DMS79 treated with DMSO at 0.1 percent for 48 hours (cell line): ENCODE results near the gene MDN1.
"Not testable (repeated sequence)": the region's sequence is repeated elsewhere in the genome, so short reads cannot be mapped to it uniquely, and the experiment has no call there.

Experiments
- DNase-seq: peaks from one replicate; lab custom pipeline; 2025; lab: John Stamatoyannopoulos, UW

MDN1 gene

GRCh38 chr6:89819336-89820130 is at the start of gene MDN1:
TSS of gene MDN1 (minus strand) at chr6:89819794. CDS start at chr6:89819607, 187 bp downstream.
- peak; percentile 93 for DNase-seq

- no peak for DNase-seq
Measured at GRCh38 chr6:89866024-89866678, 46.6 kb upstream of the MDN1 start.

- DNase-seq: no peak
Measured at GRCh38 chr6:89862698-89863097, 43.1 kb upstream of the MDN1 start.

DNA sequence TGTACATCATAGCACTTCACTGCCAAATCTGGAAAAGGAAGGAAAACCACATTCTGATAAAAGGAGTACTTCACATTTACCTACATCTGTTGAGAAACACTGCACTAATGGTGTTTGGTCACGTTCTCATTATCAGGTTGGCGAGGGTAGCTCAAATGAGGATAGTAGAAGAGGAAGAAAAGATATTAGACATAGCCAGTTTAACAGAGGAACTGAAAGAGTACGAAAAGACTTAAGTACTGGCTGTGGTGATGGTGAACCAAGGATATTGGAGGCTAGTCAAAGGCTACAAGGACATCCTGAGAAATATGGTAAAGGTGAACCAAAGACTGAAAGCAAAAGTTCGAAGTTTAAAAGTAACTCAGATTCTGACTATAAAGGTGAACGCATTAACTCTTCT is 42.7 kb upstream of the MDN1 start:
- no peak for DNase-seq

DNA sequence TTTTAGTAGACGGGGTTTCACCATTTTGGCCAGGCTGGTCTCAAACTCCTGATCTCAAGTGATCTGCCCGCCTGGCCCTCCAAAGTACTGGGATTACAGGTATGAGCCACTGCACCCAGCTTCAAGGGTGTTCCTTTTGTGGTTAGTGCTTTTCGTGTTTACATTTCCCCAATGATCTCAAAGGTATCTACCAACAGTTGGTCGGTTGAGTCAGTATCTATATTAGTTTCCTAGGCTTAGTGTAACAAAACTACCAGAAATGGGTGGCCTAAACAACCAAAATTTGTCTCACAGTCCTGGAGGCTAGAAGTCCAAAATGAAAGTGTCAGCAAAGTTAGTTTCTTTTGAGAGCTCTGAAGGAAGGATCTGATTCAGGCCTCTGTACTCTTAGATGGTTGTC is 40.1 kb upstream of the MDN1 start:
- DNase-seq: no peak

DNA sequence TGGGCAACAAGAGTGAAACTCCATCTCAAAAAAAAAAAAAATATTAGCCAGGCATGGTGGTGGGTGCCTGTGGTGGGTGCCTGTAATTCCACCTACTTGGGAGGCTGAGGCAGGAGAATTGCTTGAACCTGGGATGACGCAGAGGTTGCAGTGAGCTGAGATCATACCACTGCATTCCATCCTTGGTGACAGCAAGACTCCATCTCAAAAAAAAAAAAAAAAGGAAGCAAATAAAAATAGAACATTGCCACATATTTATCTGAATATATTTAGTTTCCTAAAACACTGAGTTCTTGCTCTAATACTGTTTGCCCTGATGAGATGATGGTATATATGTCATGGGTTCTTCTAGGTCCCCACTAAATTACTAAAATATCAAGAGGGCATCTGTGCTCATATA is 38.4 kb upstream of the MDN1 start:
- DNase-seq: no peak

DNA sequence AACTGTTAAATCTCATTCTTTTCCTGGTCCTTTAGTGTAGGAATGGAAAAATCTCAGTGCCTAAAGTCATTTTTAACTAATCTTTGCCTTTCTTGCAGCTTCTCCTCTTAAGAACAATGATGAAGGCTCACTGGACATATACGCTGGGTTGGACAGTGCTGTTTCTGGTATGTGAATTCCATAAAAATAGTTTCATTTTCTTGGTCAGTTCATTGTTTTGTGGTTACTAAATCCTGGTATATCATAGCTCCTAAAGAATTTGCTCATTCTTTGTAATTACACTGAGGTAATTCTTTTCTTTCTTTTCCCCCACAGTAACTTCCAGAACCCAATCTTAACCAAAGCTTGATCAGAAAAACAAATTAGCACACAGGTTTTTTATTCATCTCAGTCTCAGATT is 33.5 kb upstream of the MDN1 start:
- DNase-seq: no peak

- DNase-seq: not testable (repeated sequence)
Measured at GRCh38 chr6:89847513-89847912, 27.9 kb upstream of the MDN1 start.

GRCh38 chr6:89843070-89843469 is 23.5 kb upstream of the MDN1 start:
- DNase-seq: peak; percentile 87

GRCh38 chr6:89842228-89842627 is 22.6 kb upstream of the MDN1 start:
- peak; percentile 22 for DNase-seq

DNA sequence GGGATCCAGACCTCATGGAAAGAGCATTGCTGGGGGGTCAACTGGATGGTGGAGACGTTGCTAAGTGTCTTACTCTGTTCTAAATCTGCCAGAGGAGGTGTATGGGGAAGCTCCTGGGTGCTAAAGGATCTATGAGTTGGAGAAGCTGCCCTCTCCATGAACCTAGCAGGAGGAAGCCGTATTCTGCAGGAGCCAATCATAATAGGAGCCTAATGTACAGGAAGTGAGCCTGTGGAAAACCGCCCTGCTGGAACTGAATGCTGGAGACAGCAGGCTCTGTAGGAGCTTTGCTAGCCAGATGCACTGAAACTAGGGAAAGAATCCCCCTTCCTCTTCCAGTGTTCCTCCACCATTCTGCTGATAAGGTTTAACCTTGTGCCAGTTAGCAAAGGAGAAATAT is 20.9 kb upstream of the MDN1 start:
- no peak for DNase-seq

DNA sequence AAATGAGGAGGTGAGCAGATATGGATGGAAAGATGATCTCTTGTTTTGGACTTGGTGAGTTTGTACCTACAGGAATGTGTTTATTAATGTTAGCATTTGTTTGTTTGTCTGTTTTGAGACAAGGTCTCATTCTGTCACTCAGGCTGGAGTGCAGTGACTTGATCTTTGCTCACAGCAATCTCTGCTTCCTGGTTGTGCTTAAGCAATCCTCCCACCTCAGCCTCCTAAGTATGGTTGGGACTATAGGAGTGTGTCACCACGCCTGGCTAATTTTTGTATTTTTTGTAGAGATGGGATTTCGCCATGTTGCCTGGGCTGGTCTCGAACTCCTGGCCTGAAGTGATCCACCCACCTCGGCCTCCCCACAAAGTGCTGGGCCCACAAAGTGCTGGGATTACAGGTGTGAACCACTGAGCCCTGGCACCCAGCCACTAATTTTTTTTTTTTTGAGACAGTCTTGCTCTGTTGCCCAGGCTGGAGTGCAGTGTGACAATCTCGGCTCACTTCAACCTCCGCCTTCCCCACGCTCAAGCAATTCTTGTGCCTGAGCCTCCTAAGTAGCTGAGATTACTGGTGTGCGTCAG is 17.1 kb upstream of the MDN1 start:
- DNase-seq: no peak

DNA sequence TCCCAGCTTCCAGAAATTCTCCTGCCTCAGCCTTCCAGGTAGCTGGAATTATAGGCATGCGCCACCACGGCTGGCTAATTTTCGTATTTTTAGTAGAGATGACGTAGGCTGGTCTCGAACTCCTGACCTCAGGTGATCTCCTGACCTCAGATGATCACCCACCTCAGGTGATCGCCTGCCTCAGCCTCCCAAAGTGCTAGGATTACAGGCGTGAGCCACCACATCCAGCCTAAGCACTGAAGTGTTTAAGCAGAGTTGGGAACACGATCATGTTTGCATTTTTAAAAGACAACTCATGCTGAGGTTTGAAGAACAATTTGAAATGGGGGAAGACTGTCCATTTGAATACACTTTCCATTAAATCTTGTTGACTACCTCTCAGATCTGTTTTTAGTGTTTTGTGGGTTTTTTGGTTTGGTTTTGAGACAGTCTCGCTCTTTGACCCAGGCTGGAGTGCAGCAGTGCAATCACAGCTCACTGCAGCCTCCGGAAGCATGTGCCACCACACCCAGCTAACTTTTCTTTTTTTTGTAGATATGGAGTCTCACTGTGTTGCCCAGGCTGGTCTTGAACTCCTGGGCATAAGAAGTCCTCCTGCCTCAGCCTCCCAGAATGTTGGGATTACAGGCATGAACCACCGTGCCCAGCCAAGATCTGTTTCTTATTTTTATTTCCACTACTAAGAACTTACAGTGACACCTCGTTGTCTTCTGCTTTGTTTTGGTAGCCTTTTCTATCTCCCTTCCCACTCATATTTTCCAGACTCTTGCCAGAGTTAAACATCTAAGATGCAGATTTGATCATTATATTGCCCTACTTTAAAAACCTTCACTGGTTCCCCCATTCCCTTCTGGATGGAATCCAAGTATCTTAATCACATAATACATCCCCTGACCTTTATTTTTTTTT is 15.5 kb upstream of the MDN1 start:
- no peak for DNase-seq

- peak; percentile 53 for DNase-seq
Measured at GRCh38 chr6:89830170-89830809, 10.7 kb upstream of the MDN1 start.

DNA sequence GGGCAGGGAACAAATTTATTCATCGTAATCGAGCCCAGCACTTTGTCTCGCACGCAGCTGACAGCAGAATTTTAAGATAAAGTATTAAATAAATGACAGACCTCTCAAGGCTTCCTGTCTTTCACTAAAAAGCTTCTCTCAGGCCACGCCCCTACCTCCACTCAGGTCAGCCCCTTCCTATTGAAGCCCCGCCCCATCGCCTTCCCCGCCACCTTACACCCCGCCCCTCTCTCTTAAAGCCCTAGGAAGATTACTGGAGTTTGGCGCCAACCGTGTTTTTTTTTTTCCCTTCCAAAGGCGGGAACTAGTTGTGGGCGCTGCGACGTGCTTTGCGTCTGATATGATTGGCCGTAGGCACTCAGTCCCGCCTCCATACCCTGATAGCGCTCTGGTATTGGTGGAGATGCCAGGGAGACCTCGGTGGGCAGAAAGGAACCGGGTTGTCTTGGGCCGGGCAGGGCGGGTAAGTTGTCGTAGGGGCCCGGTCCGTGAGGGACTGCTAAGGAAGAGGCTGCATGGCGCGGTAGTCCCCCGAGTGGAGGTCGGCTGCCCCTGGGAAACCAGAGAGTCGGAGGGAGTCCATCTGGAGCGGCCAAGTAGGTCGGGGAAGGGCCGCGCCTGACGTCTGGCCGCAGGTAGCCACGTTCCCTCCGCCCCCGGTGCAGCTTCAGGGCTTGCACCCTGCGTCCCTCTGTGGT is 10.0 kb upstream of the MDN1 start, which contains the start of gene CASP8AP2:
CASP8AP2 (plus strand) TSS at position 409 of the 698 bp plus-strand sequence.
- peak; percentile 99 for DNase-seq

DNA sequence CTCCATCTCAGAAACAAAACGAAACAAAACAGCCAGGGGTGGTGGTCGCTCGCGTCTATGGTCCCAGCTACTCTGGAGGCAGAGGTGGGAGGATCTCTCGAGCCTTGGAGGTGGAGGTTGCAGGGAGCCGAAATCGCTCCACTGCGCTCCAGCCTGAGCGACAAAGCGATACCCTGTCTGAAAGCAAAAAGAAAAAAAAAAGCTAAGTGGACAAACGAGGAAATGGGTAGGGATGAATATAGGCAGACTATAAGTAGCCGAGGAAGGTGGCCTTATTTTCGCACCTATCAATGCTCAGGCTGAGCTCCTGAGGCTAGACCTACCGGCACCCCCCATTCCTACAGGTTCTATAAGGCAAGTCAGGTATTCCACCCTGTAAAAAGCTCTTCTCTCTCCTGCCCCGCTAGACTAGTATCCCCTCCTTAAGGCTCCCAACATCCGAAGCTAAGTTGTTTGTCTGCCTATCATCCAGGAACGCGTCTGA is 9.4 kb upstream of the MDN1 start:
- DNase-seq: peak; percentile 89

- not testable (repeated sequence) for DNase-seq
Measured at GRCh38 chr6:89828475-89828987, 8.9 kb upstream of the MDN1 start.

- no peak for DNase-seq
Measured at GRCh38 chr6:89826029-89826528, 6.5 kb upstream of the MDN1 start.

GRCh38 chr6:89818977-89819335 is 638 bp downstream of the MDN1 start:
- DNase-seq: peak; percentile 39

DNA sequence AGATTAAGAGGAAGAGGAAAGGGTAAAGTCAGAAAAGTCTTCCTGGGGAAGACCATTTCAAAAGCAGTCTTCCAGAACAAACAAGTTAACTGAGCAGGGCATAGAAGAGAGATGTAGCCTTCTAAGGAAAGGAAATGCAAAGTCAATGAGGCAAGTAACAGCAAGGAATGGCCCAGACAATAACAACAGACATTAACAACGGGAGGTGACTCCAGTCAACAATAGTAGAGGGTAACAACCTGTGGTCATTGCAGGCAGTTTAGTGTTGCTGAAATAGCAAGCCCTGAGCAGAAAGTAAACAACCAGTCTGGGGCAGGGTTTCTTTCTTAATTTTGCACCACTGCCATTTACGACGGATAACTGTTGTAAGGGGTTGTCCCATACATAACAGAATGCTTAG is 2.1 kb downstream of the MDN1 start:
- DNase-seq: no peak
